Mesenchymal stem cell (in vitro differentiated cells and primary cell): ENCODE data around the gene CSF1R.

Experiments
- DNase-seq: peaks from one replicate; pipeline ENCODE4 v3.0.0-alpha.2; 2013
- H2AFZ ChIP-seq: one replicate; pipeline ENCODE4 v1.6.1; 2013; ENCODE audit warnings: low read depth, mild to moderate bottlenecking, control low read depth, inconsistent platforms, low read length, moderate library complexity
- H2AK5ac ChIP-seq: 2 replicates; pipeline ENCODE4 v1.6.1; 2013; ENCODE audit warnings: low read length, moderate library complexity, mild to moderate bottlenecking, inconsistent platforms; ENCODE audit not compliant: severe bottlenecking
- H2BK120ac ChIP-seq: one replicate; pipeline ENCODE4 v1.6.1; 2013; ENCODE audit warnings: low read depth, mild to moderate bottlenecking, inconsistent platforms, low read length, moderate library complexity
- H2BK12ac ChIP-seq, 2 experiments: one replicate each; pipeline ENCODE4 v1.6.1; 2013; ENCODE audit warnings: inconsistent platforms in 2 of 2, low read length in 2 of 2, mild to moderate bottlenecking in 2 of 2, moderate library complexity in 2 of 2, control low read depth in 1 of 2
- H2BK15ac ChIP-seq: one replicate; pipeline ENCODE4 v1.6.1; 2013; ENCODE audit warnings: mild to moderate bottlenecking, low read depth, inconsistent platforms; ENCODE audit not compliant: poor library complexity, severe bottlenecking
- H2BK5ac ChIP-seq: 2 replicates; pipeline ENCODE4 v1.6.1; 2013; ENCODE audit warnings: low read depth, mild to moderate bottlenecking, low read length, control low read depth, inconsistent platforms; ENCODE audit not compliant: poor library complexity, severe bottlenecking
- H3K14ac ChIP-seq, 2 experiments: one replicate each; pipeline ENCODE4 v1.6.1; 2013; ENCODE audit warnings: inconsistent platforms in 2 of 2, low read length in 2 of 2, control low read depth in 1 of 2, mild to moderate bottlenecking in 1 of 2, moderate library complexity in 1 of 2
- H3K18ac ChIP-seq, 2 experiments: one replicate each; pipeline ENCODE4 v1.6.1; 2013; ENCODE audit warnings: inconsistent platforms in 2 of 2, low read length in 2 of 2, control low read depth in 1 of 2, low read depth in 1 of 2, mild to moderate bottlenecking in 1 of 2
- H3K23ac ChIP-seq, 2 experiments: one replicate each; pipeline ENCODE4 v1.6.1; 2013; ENCODE audit warnings: inconsistent platforms in 2 of 2, low read length in 2 of 2, mild to moderate bottlenecking in 2 of 2, moderate library complexity in 2 of 2, control low read depth in 1 of 2
- H3K27ac ChIP-seq: 2 replicates; pipeline ENCODE4 v1.5.1; 2013; ENCODE audit warnings: mild to moderate bottlenecking, moderate library complexity, low read length, control low read depth, inconsistent platforms; ENCODE audit not compliant: poor library complexity, severe bottlenecking
- H3K27me3 ChIP-seq, 2 experiments: 2 replicates each; pipeline versions ENCODE4 v1.6.1 to v1.7.0; 2013; ENCODE audit warnings: low read length in 2 of 2, mild to moderate bottlenecking in 2 of 2, moderate library complexity in 2 of 2, control low read depth in 1 of 2, inconsistent platforms in 1 of 2; ENCODE audit not compliant: control insufficient read depth in 1 of 2, insufficient read depth in 1 of 2
- H3K36me3 ChIP-seq, 2 experiments: 2 replicates each; pipeline versions ENCODE4 v1.6.1 to v1.7.0; 2013; ENCODE audit warnings: low read length in 2 of 2, control low read depth in 1 of 2, inconsistent platforms in 1 of 2, low read depth in 1 of 2, mild to moderate bottlenecking in 1 of 2; ENCODE audit not compliant: insufficient read depth in 2 of 2, control insufficient read depth in 1 of 2
- H3K4ac ChIP-seq, 2 experiments: one replicate each; pipeline ENCODE4 v1.6.1; 2013; ENCODE audit warnings: inconsistent platforms in 2 of 2, low read length in 2 of 2, mild to moderate bottlenecking in 2 of 2, moderate library complexity in 2 of 2, control low read depth in 1 of 2, low read depth in 1 of 2
- H3K4me1 ChIP-seq: 2 replicates; pipeline ENCODE4 v1.6.1; 2013; ENCODE audit warnings: low read depth, low read length, control low read depth; ENCODE audit not compliant: control insufficient read depth, insufficient read depth
- H3K4me2 ChIP-seq: 2 replicates; pipeline ENCODE4 v1.6.1; 2013; ENCODE audit warnings: low read length, mild to moderate bottlenecking, inconsistent platforms; ENCODE audit not compliant: poor library complexity, severe bottlenecking
- H3K4me3 ChIP-seq, 2 experiments: 2 replicates each; pipeline versions ENCODE4 v1.5.1 to v1.7.0; 2013; ENCODE audit warnings: low read length in 2 of 2, mild to moderate bottlenecking in 2 of 2, control low read depth in 1 of 2, low read depth in 1 of 2; ENCODE audit not compliant: insufficient read depth in 1 of 2
- H3K79me1 ChIP-seq: replicated peaks from 2 replicates; pipeline ENCODE4 v1.6.1; 2013; ENCODE audit warnings: mild to moderate bottlenecking, control low read depth, low read length, inconsistent platforms; ENCODE audit not compliant: poor library complexity, severe bottlenecking
- H3K9ac ChIP-seq: 2 replicates; pipeline ENCODE4 v1.7.0; 2013; ENCODE audit warnings: mild to moderate bottlenecking, low read length, moderate library complexity
- H3K9me3 ChIP-seq: 2 replicates; pipeline ENCODE4 v1.7.0; 2013; ENCODE audit warnings: mild to moderate bottlenecking, low read length; ENCODE audit not compliant: control insufficient read depth
- H4K8ac ChIP-seq: one replicate; pipeline ENCODE4 v1.6.1; 2013; ENCODE audit warnings: inconsistent platforms, mild to moderate bottlenecking, low read length, moderate library complexity
- H4K91ac ChIP-seq: one replicate; pipeline ENCODE4 v1.6.1; 2013; ENCODE audit warnings: mild to moderate bottlenecking, low read length, inconsistent platforms
- WGBS: methylation state at CpG from one replicate; pipeline ENCODE4 v1.1.7; 2013; ENCODE audit warnings: mixed read lengths; 5-methylcytosine and 5-hydroxymethylcytosine counted together

The CSF1R gene

GRCh38 chr5:150065886-150066285 lies 20.5 kb downstream of the CSF1R start:
- H3K4me1 ChIP-seq: peaks cover 45% of the 10 kb centered on the region
- no peak overlapping the region for H2BK15ac ChIP-seq
- H3K4me2 ChIP-seq: no peak overlapping the region
- H3K14ac ChIP-seq: peak overlapping the region in 1 of 2 experiments; percentile 87
- DNase-seq: no peak
- H4K91ac ChIP-seq: peak overlapping the region; percentile 53
- no peak overlapping the region for H2BK120ac ChIP-seq
- H3K36me3 ChIP-seq: no peaks in the 10 kb centered on the region
- H4K8ac ChIP-seq: peak overlapping the region; percentile 92
- H2BK12ac ChIP-seq: peak overlapping the region; percentile 14 to 98
- peak overlapping the region; percentile 24 for H3K27ac ChIP-seq
- H3K27me3 ChIP-seq: no peaks in the 10 kb centered on the region
- no peak overlapping the region for H2AFZ ChIP-seq
- WGBS: 85% methylated on average over 10 of the region's 10 CpGs
- H3K18ac ChIP-seq: peak overlapping the region; percentile 34 to 64
- no peak overlapping the region for H2BK5ac ChIP-seq
- H3K4me3 ChIP-seq: no peak overlapping the region
- H3K79me1 ChIP-seq: no peaks in the 10 kb centered on the region
- no peaks in the 10 kb centered on the region for H3K9me3 ChIP-seq
- H2AK5ac ChIP-seq: no peak overlapping the region
- peak overlapping the region in 1 of 2 experiments; percentile 56 for H3K4ac ChIP-seq
- H3K23ac ChIP-seq: no peak overlapping the region
- H3K9ac ChIP-seq: peak overlapping the region; percentile 30

GRCh38 chr5:150065346-150065745 lies 21.0 kb downstream of the CSF1R start:
- Histone ChIP-seq H3K27me3 (no peaks in the 10 kb centered on the region), H3K4ac (peak overlapping the region; percentile 56 to 73), H3K27ac (peak overlapping the region; percentile 24), H2AFZ (peak overlapping the region; percentile 63), H2AK5ac (peak overlapping the region; percentile 59), H3K4me2 (no peak overlapping the region), H2BK15ac (peak overlapping the region; percentile 62), H3K4me1 (peaks cover 45% of the 10 kb centered on the region), H3K23ac (no peak overlapping the region), H2BK120ac (peak overlapping the region; percentile 55), H3K9ac (peak overlapping the region; percentile 30), H3K4me3 (no peak overlapping the region), H2BK5ac (no peak overlapping the region), H3K79me1 (no peaks in the 10 kb centered on the region), H4K8ac (peak overlapping the region; percentile 92), H3K9me3 (no peaks in the 10 kb centered on the region), H2BK12ac (peak overlapping the region in 1 of 2 experiments; percentile 98), H3K36me3 (no peaks in the 10 kb centered on the region), H3K14ac (peak overlapping the region in 1 of 2 experiments; percentile 0), H4K91ac (peak overlapping the region; percentile 53), H3K18ac (peak overlapping the region; percentile 34 to 64)
- WGBS: 52% methylated on average over 5 of the region's 6 CpGs
- DNase-seq: peak; percentile 68

- no peaks in the 10 kb centered on the region for H3K9me3 ChIP-seq
- peak overlapping the region; percentile 23 to 53 for H2BK12ac ChIP-seq
- no peak overlapping the region for H3K9ac ChIP-seq
- peak overlapping the region; percentile 92 for H4K8ac ChIP-seq
- H3K14ac ChIP-seq: no peak overlapping the region
- H2BK5ac ChIP-seq: no peak overlapping the region
- peak overlapping the region; percentile 21 for H3K27ac ChIP-seq
- peaks cover 45% of the 10 kb centered on the region for H3K4me1 ChIP-seq
- peak overlapping the region; percentile 50 to 59 for H3K18ac ChIP-seq
- no peaks in the 10 kb centered on the region for H3K79me1 ChIP-seq
- H3K36me3 ChIP-seq: no peaks in the 10 kb centered on the region
- no peak overlapping the region for H2AFZ ChIP-seq
- peak overlapping the region; percentile 55 for H2BK120ac ChIP-seq
- no peak overlapping the region for H3K23ac ChIP-seq
- H2AK5ac ChIP-seq: peak overlapping the region; percentile 59
- 92% methylated on average over 5 of the region's 7 CpGs for WGBS
- no peak overlapping the region for H3K4me3 ChIP-seq
- no peak overlapping the region for H3K4me2 ChIP-seq
- H2BK15ac ChIP-seq: peak overlapping the region; percentile 23
- H3K27me3 ChIP-seq: no peaks in the 10 kb centered on the region
- peak overlapping the region; percentile 66 for H4K91ac ChIP-seq
- no peak for DNase-seq
- peak overlapping the region; percentile 24 to 73 for H3K4ac ChIP-seq
Measured at GRCh38 chr5:150064681-150065220, 21.6 kb downstream of the CSF1R start.

- Histone ChIP-seq H3K9me3 (no peaks in the 10 kb centered on the region), H3K9ac (no peak overlapping the region), H3K27ac (no peak overlapping the region), H2AFZ (no peak overlapping the region), H3K4me2 (no peak overlapping the region), H3K23ac (peak overlapping the region in 1 of 2 experiments; percentile 23), H3K79me1 (no peaks in the 10 kb centered on the region), H2BK120ac (no peak overlapping the region), H4K8ac (peak overlapping the region; percentile 12), H2BK15ac (no peak overlapping the region), H3K4me3 (no peak overlapping the region), H2BK5ac (no peak overlapping the region), H3K36me3 (no peaks in the 10 kb centered on the region), H2BK12ac (peak overlapping the region in 1 of 2 experiments; percentile 37), H3K4ac (peak overlapping the region in 1 of 2 experiments; percentile 15), H2AK5ac (peak overlapping the region; percentile 45), H4K91ac (peak overlapping the region; percentile 60), H3K27me3 (no peaks in the 10 kb centered on the region), H3K4me1 (peaks cover 48% of the 10 kb centered on the region), H3K14ac (peak overlapping the region in 1 of 2 experiments; percentile 5), H3K18ac (no peak overlapping the region)
- no peak for DNase-seq
- 89% methylated on average over 5 of the region's 5 CpGs for WGBS
Measured at GRCh38 chr5:150063638-150064037, 22.7 kb downstream of the CSF1R start.
